GM18505 (cell line): ENCODE data around the gene NAALADL2.

Experiments
- ATAC-seq: cut with Tn5 transposase; IDR thresholded peaks from one replicate; pipeline ENCODE4 v1.9.1; 2021; ENCODE audit not compliant: unreplicated experiment
- POLR2A ChIP-seq: IDR thresholded peaks from 4 replicates; pipeline ENCODE4 v1.6.1; 2011; ENCODE audit warnings: borderline replicate concordance; ENCODE audit not compliant: insufficient read depth, insufficient read length; ENCODE audit errors: extremely low read depth

Gene NAALADL2

GRCh38 chr3:174937478-174937877 lies 78.3 kb downstream of the NAALADL2 start:
- no peak for TF ChIP-seq POLR2A
- ATAC-seq: no peak

GRCh38 chr3:174938102-174938501 lies 79.0 kb downstream of the NAALADL2 start:
- ATAC-seq: no peak
- no peak for TF ChIP-seq POLR2A

DNA sequence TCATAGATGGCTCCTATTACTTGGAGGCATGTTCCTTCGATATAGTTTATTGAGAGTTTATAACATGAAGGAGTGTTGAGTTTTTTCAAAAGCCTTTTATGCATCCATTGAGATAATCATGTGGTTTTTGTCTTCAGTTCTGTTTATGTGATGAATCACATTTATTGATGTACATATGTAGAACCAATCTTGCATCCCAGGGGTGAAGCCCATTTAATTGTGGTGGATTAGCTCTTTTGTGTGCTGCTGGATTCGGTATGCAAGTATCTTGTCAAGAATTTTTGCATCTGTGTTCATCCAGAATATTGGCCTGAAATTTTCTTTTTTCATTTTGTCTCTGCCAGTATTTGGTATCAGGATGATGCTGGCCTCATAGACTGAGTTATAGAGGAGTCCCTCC lies 81.0 kb downstream of the NAALADL2 start:
- no peak for TF ChIP-seq POLR2A
- ATAC-seq: no peak

GRCh38 chr3:174945276-174945675 lies 86.1 kb downstream of the NAALADL2 start:
- TF ChIP-seq POLR2A: no peak
- ATAC-seq: no peak

- no peak for TF ChIP-seq POLR2A
- no peak for ATAC-seq
These were observed 86.8 kb downstream of the NAALADL2 start for GRCh38 chr3:174945951-174946350.

- no peak for TF ChIP-seq POLR2A
- ATAC-seq: no peak
These were observed 90.4 kb downstream of the NAALADL2 start for GRCh38 chr3:174949523-174949922.

DNA sequence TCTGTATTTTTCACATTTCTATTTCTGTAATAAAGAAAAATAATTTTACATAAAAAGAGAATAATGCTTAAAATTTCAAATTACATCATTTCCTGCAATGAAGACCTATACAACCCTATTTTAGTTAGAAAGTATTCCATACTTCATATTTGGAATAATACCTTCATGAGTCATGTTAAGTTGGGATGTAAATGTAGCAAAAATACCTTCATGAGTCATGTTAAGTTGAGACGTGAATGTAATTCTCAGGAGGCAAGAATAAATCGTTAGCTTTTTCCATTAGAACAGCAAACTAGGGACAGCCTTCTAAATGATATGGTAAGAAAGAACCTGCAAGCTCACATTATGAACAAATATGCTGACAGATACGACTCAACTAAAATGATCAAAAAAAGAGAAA lies 91.9 kb downstream of the NAALADL2 start:
- no peak for ATAC-seq
- no peak for TF ChIP-seq POLR2A

DNA sequence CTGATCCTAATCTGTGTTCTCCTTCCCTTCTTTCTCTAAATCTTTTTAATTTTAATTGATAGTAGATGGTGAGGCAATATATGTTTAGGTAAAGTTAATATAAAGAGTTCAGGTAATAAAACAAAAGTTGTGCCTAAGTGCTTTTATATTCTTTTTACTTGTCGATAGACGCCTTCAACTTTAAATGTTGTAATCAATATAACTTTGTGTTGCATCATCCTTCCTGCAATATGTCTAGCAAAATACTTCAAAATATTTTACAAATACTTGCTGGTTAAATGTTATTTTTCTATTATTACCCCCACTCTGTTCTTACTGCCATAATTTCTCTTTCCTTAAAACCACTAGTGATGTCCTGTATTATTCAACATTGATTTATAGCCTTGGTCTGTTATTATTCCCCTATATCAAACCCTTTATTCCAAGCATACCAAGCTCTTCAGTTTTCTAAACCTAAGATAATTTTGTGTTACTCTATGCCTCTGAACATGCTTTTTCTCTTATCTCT lies 92.4 kb downstream of the NAALADL2 start:
- TF ChIP-seq POLR2A: no peak
- ATAC-seq: no peak

DNA sequence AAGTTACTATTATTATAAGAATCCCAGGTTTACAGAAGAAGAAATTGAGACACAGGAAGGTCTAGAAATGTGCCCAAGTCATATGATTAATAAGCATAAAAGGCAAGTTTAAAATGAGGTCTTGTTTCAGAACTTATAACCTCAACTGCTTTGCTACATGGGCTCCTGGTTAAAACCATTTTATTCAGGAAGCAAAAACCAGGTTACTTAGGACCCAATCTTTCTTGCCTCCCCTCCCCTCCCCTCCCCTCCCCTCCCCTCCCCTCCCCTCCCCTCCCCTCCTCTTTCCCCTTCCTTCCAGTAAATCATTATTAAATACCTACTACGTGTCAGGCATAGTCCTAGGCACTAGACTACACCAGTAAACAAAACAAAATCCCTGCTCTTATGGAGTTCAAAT lies 93.9 kb downstream of the NAALADL2 start:
- TF ChIP-seq POLR2A: no peak
- no peak for ATAC-seq

- no peak for TF ChIP-seq POLR2A
- no peak for ATAC-seq
These were observed 96.4 kb downstream of the NAALADL2 start for GRCh38 chr3:174955513-174956016.

- no peak for TF ChIP-seq POLR2A
- ATAC-seq: no peak
These were observed 97.9 kb downstream of the NAALADL2 start for GRCh38 chr3:174957081-174957480.

DNA sequence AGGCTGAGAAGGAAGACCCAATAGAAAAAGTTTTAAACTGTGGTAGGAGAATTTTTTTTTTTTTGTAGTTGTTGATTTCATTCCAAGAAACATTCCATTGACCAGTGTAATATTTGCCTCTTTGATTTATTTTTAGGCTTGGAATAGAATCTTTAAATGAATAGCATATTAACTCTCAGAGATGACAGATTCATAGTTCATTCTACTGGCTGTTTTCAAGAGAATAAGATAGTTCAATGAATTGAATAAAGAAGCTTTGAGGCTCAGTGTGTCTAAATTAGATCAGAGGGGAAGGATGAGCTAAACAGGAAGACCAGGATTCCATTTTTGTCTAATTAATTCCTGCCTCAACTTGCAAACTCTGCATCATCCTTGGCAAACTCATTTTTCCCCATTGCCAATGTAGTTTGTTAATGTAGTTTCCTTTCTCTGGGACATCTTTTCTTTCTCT lies 98.4 kb downstream of the NAALADL2 start:
- TF ChIP-seq POLR2A: no peak

GRCh38 chr3:174958671-174959328 lies 99.7 kb downstream of the NAALADL2 start:
- no peak for TF ChIP-seq POLR2A
- ATAC-seq: no peak

More for the DNA sequence above, 98.4 kb downstream of the NAALADL2 start:
- no peak for ATAC-seq

DNA sequence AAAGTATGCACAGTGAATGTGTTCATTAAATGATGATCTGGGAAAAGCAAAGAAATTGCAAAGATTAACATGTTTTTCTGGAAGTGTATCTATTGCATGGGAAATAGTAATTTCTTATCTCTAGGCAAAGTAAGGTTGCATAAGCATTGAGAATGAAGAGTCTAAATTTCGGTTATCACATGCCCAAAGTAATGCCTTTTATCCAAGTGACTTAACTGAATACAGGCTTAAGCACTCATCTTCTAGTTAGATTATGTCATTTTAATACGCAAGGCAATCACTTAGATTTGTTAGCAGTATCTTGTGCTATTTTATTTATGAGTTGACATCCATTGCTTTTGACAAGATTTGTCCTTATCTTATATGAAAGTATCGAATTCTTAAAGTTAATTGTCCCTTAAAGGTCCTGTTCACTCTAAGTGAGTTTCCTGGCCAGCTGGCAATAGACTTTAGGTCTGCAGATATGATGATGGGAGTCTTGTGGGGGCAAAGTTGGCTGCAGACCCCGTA lies 100.5 kb downstream of the NAALADL2 start:
- ATAC-seq: no peak
- TF ChIP-seq POLR2A: no peak
